HG03565 (cell line): ENCODE results near the gene MRRF.

Experiments used
- ATAC-seq: cut with Tn5 transposase; IDR thresholded peaks from one replicate; pipeline ENCODE4 v1.9.1; 2021; ENCODE audit warnings: mild to moderate bottlenecking, moderate library complexity; ENCODE audit not compliant: unreplicated experiment

The MRRF gene

GRCh38 chr9:122264360-122265148 is at the start of gene MRRF, which contains the start of gene RBM18:
TSS of gene MRRF (plus strand) at chr9:122264882. CDS start at chr9:122270892, 6,010 bp downstream.
TSS of gene RBM18 (minus strand) at chr9:122264840. CDS start at chr9:122261492, 3,348 bp downstream.
- ATAC-seq = peak; percentile 84

GRCh38 chr9:122215663-122216062 is 49.0 kb upstream of the MRRF start:
- no peak for ATAC-seq

GRCh38 chr9:122216138-122216797 is 48.4 kb upstream of the MRRF start:
- ATAC-seq = no peak

GRCh38 chr9:122216798-122217418 is 47.8 kb upstream of the MRRF start:
- no peak for ATAC-seq

- ATAC-seq = no peak
Measured at GRCh38 chr9:122217640-122218039, 47.0 kb upstream of the MRRF start.

GRCh38 chr9:122218071-122218934 is 46.4 kb upstream of the MRRF start:
- no peak for ATAC-seq

- ATAC-seq = no peak
Measured at GRCh38 chr9:122218935-122219855, 45.5 kb upstream of the MRRF start.

GRCh38 chr9:122219856-122220672 is 44.6 kb upstream of the MRRF start:
- ATAC-seq = no peak

GRCh38 chr9:122220673-122221182 is 44.0 kb upstream of the MRRF start:
- ATAC-seq = no peak

GRCh38 chr9:122221183-122221811 is 43.4 kb upstream of the MRRF start:
- no peak for ATAC-seq

- ATAC-seq = no peak
Measured at GRCh38 chr9:122222791-122223190, 41.9 kb upstream of the MRRF start.

- ATAC-seq = no peak
Measured at GRCh38 chr9:122223435-122223834, 41.2 kb upstream of the MRRF start.

- ATAC-seq = no peak
Measured at GRCh38 chr9:122225312-122226141, 39.2 kb upstream of the MRRF start.

- no peak for ATAC-seq
Measured at GRCh38 chr9:122226142-122226757, 38.4 kb upstream of the MRRF start.

- ATAC-seq = no peak
Measured at GRCh38 chr9:122226758-122227574, 37.7 kb upstream of the MRRF start.

GRCh38 chr9:122227575-122227900 is 37.1 kb upstream of the MRRF start:
- ATAC-seq = no peak
